Spleen (tissue), 11 donors: ENCODE measurements around the gene FBN1. TPM values are rescaled to one million over a fixed set of nuclear protein-coding genes. Genes with fewer than 3 reads are reported as not detected.

Experiments used
- DNase-seq: peaks from one replicate; pipeline ENCODE4 v3.0.0-alpha.2; 2020
- H3K27ac ChIP-seq, 8 donors: fragments of 200-600 bp; sonication (generic) in 7 of 8; 1 replicate in 4 of 8; 2 replicates in 4 of 8; pipeline versions ENCODE4 v1.5.0 to v1.8.0; 2016 to 2021; ENCODE audit warnings: inconsistent platforms in 4 of 8, mild to moderate bottlenecking in 4 of 8, moderate library complexity in 1 of 8
- H3K27me3 ChIP-seq, 7 donors: fragments of 200-600 bp; sonication (generic) in 6 of 7; replicated peaks in 1 of 7; 1 replicate in 4 of 7; 2 replicates in 3 of 7; pipeline versions ENCODE4 v1.5.0 to v1.8.0; 2016 to 2021; ENCODE audit warnings: inconsistent platforms in 3 of 7, mild to moderate bottlenecking in 1 of 7
- H3K36me3 ChIP-seq, 6 donors: fragments of 200-600 bp; sonication (generic) in 5 of 6; 1 replicate in 4 of 6; 2 replicates in 2 of 6; pipeline versions ENCODE4 v1.5.0 to v1.8.0; 2016 to 2021; ENCODE audit warnings: inconsistent platforms in 2 of 6
- H3K4me1 ChIP-seq, 6 donors: fragments of 200-600 bp; sonication (generic) in 5 of 6; 1 replicate in 3 of 6; 2 replicates in 3 of 6; pipeline versions ENCODE4 v1.5.0 to v1.8.0; 2016 to 2021; ENCODE audit warnings: inconsistent platforms in 3 of 6
- H3K4me3 ChIP-seq, 8 donors: fragments of 200-600 bp; sonication (generic) in 7 of 8; 1 replicate in 4 of 8; 2 replicates in 4 of 8; pipeline versions ENCODE4 v1.5.0 to v1.8.0; 2016 to 2021; ENCODE audit warnings: inconsistent platforms in 4 of 8, mild to moderate bottlenecking in 4 of 8, moderate library complexity in 2 of 8
- H3K9me3 ChIP-seq, 8 donors: fragments of 200-600 bp; sonication (generic) in 7 of 8; 1 replicate in 4 of 8; 2 replicates in 4 of 8; pipeline versions ENCODE4 v1.5.0 to v1.8.0; 2016 to 2021; ENCODE audit warnings: inconsistent platforms in 4 of 8
- CTCF ChIP-seq, 11 experiments: fragments of 200-600 bp in 7 of 11; fragments of 450-650 bp in 4 of 11; sonication (generic) in 4 of 11; IDR thresholded peaks in 8 of 11; conservative IDR thresholded peaks in 3 of 11; 1 replicate in 7 of 11; 2 replicates in 4 of 11; pipeline versions ENCODE4 v1.4.0 to v1.8.0; 2016 to 2021; ENCODE audit warnings: antibody characterized with exemption in 11 of 11, inconsistent platforms in 4 of 11, mild to moderate bottlenecking in 1 of 11
- POLR2A ChIP-seq, 3 donors: fragments of 450-650 bp; IDR thresholded peaks; one replicate each; pipeline ENCODE4 v1.5.1; 2017; ENCODE audit warnings: antibody characterized with exemption in 3 of 3, mild to moderate bottlenecking in 1 of 3
- POLR2AphosphoS5 ChIP-seq, 3 donors: sonication (generic); formaldehyde crosslinking; IDR thresholded peaks; one replicate each; pipeline ENCODE4 v1.5.1; 2017; ENCODE audit warnings: antibody characterized with exemption in 3 of 3
- WGBS, 5 donors: extraction: QIAGEN DNeasy Blood & Tissue Kit in 3 of 5; methylation state at CpG; one replicate each; pipeline versions ENCODE4 v1.1.5 to v1.1.7; 2013 to 2018; 5-methylcytosine and 5-hydroxymethylcytosine counted together
- intact Hi-C: fragments of 100-400 bp; cut with DNase I; formaldehyde crosslinking; loops from one replicate; pipeline ENCODE4 v1.15.0; 2023; ENCODE audit warnings: low total_unique reads
- polyA plus RNA-seq, 3 donors: library from polyadenylated mRNA; stranded (reverse); fragments of 200-250 nt; gene quantifications; one replicate each; pipeline ENCODE4 v1.2.1, GENCODE V29; 2013
- total RNA-seq, 7 donors: library from RNA; depleted of rRNA in 3 of 7; stranded (reverse); fragments of >200 nt in 3 of 7; fragmentation: NEBNext Ultra II Directional in 4 of 7; extraction: Animal tissue kit (Norgen Biotek cat#: 25700) in 4 of 7; gene quantifications; one replicate each; pipeline versions ENCODE4 v1.1.0 to v1.2.1, GENCODE V29; 2016 to 2021
- donor health status: healthy with polysubstance abuse.
- donor health status: DM: no; HTN: no; CAD: no; lungs with moderate emphysema.
- donor health status: DM: no; HTN: no; CAD: no.
- donor health status: Bipolar disorder and iron deficiency.
- donor health status: healthy.
- donor health status: DM: no; HTN: no; CAD: no.
- donor health status: DM: yes; HTN: yes; CAD: no.

The FBN1 gene
- total and polyA plus RNA-seq, 10 donors: 3.2 to 139 (median 45.4) TPM

- 85 to 96% (median 94%) methylated on average over 5 of the region's 5 CpGs for WGBS, 5 donors
- Histone ChIP-seq H3K4me1 (peaks cover 0 to 11% (median 5%) of the 10 kb centered on the region in 6 donors), H3K36me3 (no peaks in the 10 kb centered on the region), H3K27ac (no peak overlapping the region), H3K4me3 (no peak overlapping the region), H3K27me3 (no peaks in the 10 kb centered on the region), H3K9me3 (no peaks in the 10 kb centered on the region)
- no peak for DNase-seq
- intact Hi-C loops: loop anchor here (10.0 kb wide), 1 partner anchor 122 kb away; no protein-coding TSS in a partner anchor
- no peak for TF ChIP-seq CTCF (IDR thresholded peaks at IDR 0.05 in 8 of 11, conservative IDR thresholded peaks at IDR 0.05 in 3 of 11)
- TF ChIP-seq POLR2A (IDR thresholded peaks at IDR 0.05): no peak
- no peak for TF ChIP-seq POLR2AphosphoS5 (IDR thresholded peaks at IDR 0.05)
These were observed 9.0 kb downstream of the FBN1 start for GRCh38 chr15:48636511-48636910.

- Histone ChIP-seq H3K27me3 (no peaks in the 10 kb centered on the region), H3K9me3 (no peaks in the 10 kb centered on the region), H3K4me3 (no peak overlapping the region), H3K4me1 (no peaks in the 10 kb centered on the region), H3K36me3 (no peaks in the 10 kb centered on the region), H3K27ac (no peak overlapping the region)
- DNase-seq: no peak
- intact Hi-C loops: loop anchor here (10.0 kb wide), 1 partner anchor 120 kb away; no protein-coding TSS in a partner anchor
- TF ChIP-seq POLR2A (IDR thresholded peaks at IDR 0.05) (no peak), POLR2AphosphoS5 (IDR thresholded peaks at IDR 0.05) (no peak), CTCF (IDR thresholded peaks at IDR 0.05 in 8 of 11, conservative IDR thresholded peaks at IDR 0.05 in 3 of 11) (no peak)
- 88 to 95% (median 92%) methylated on average over 2 of the region's 2 CpGs for WGBS, 5 donors
These were observed 10.6 kb downstream of the FBN1 start for GRCh38 chr15:48634893-48635292.

- H3K27me3 ChIP-seq: no peaks in the 10 kb centered on the region
- TF ChIP-seq CTCF (IDR thresholded peaks at IDR 0.05 in 8 of 11, conservative IDR thresholded peaks at IDR 0.05 in 3 of 11): no peak
- TF ChIP-seq POLR2A (IDR thresholded peaks at IDR 0.05): no peak
- TF ChIP-seq POLR2AphosphoS5 (IDR thresholded peaks at IDR 0.05): no peak
- no peaks in the 10 kb centered on the region for H3K9me3 ChIP-seq
- H3K4me1 ChIP-seq: no peaks in the 10 kb centered on the region
- H3K4me3 ChIP-seq: no peak overlapping the region
- no peaks in the 10 kb centered on the region for H3K36me3 ChIP-seq
- WGBS, 5 donors: 78 to 94% (median 89%) methylated on average over 3 of the region's 3 CpGs
- intact Hi-C loops: loop anchor here (10.0 kb wide), 1 partner anchor 119 kb away; no protein-coding TSS in a partner anchor
- H3K27ac ChIP-seq: no peak overlapping the region
- no peak for DNase-seq
These were observed 11.4 kb downstream of the FBN1 start for GRCh38 chr15:48634096-48634495.

GRCh38 chr15:48632651-48633050, 12.9 kb downstream of the FBN1 start:
- Histone ChIP-seq H3K9me3 (no peaks in the 10 kb centered on the region), H3K4me3 (no peak overlapping the region), H3K27ac (no peak overlapping the region), H3K36me3 (no peaks in the 10 kb centered on the region), H3K27me3 (no peaks in the 10 kb centered on the region), H3K4me1 (no peaks in the 10 kb centered on the region)
- intact Hi-C loops: loop anchor here (10.0 kb wide), 1 partner anchor 118 kb away; no protein-coding TSS in a partner anchor
- 44 to 94% (median 62%) methylated on average over 1 of the region's 1 CpG for WGBS, 5 donors
- no peak for TF ChIP-seq POLR2A (IDR thresholded peaks at IDR 0.05)
- no peak for TF ChIP-seq CTCF (IDR thresholded peaks at IDR 0.05 in 8 of 11, conservative IDR thresholded peaks at IDR 0.05 in 3 of 11)
- no peak for TF ChIP-seq POLR2AphosphoS5 (IDR thresholded peaks at IDR 0.05)
- no peak for DNase-seq
